ENCODE results near the gene SNX3. TPM values are rescaled to one million over a fixed set of nuclear protein-coding genes. Genes with fewer than 3 reads are reported as not detected.

Gene SNX3
- total RNA-seq, 3 donors from 2014 or later: 144 to 212 (median 151) TPM

DNA sequence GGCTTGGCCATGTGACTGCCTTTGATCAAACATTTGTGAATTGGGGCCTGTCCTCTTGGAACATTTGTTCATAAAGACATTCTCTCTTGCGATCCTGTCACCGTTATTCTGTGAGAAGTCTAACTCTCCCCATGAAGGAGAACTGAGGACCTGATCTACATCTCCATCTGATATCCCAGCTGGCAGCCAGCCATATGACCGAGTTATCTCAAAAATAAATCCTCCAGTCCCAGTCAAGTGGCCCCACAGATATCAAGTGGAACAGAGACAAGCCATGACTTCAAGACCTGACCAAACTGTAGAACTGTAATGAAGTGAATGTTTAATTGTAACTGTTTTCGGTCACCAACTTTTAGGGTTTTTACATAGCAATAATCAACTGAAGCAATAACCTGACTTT is 25.7 kb downstream of the SNX3 start:
- no peaks in the 10 kb centered on the region for H3K27me3 ChIP-seq
- no peaks in the 10 kb centered on the region for H3K9me3 ChIP-seq
- intact Hi-C loops (cut with DNase I; ENCODE audit: low total_unique reads): no loop called here
- no peak overlapping the region for H3K4me3 ChIP-seq
- no peak for DNase-seq (ENCODE audit: low spot score in 2 of 2)
- no peaks in the 10 kb centered on the region for H3K36me3 ChIP-seq
- no peaks in the 10 kb centered on the region for H3K4me1 ChIP-seq
- no peak overlapping the region for H3K27ac ChIP-seq
- TF ChIP-seq CTCF (IDR thresholded peaks at IDR 0.05): no peak
- TF ChIP-seq POLR2A (IDR thresholded peaks at IDR 0.05): no peak
- no peak for TF ChIP-seq POLR2AphosphoS5 (IDR thresholded peaks at IDR 0.05)

GRCh38 chr6:108228416-108228815 is 32.4 kb downstream of the SNX3 start:
- Histone ChIP-seq H3K27ac (no peak overlapping the region), H3K9me3 (no peaks in the 10 kb centered on the region), H3K27me3 (no peaks in the 10 kb centered on the region), H3K4me1 (no peaks in the 10 kb centered on the region), H3K4me3 (no peak overlapping the region), H3K36me3 (no peaks in the 10 kb centered on the region)
- DNase-seq (ENCODE audit: low spot score in 2 of 2): no peak
- intact Hi-C loops (cut with DNase I; ENCODE audit: low total_unique reads): no loop called here
- TF ChIP-seq CTCF (IDR thresholded peaks at IDR 0.05) (no peak), POLR2A (IDR thresholded peaks at IDR 0.05) (no peak), POLR2AphosphoS5 (IDR thresholded peaks at IDR 0.05) (no peak)

GRCh38 chr6:108227290-108227689 is 33.5 kb downstream of the SNX3 start:
- Histone ChIP-seq H3K27ac (no peak overlapping the region), H3K27me3 (no peaks in the 10 kb centered on the region), H3K4me1 (no peaks in the 10 kb centered on the region), H3K36me3 (no peaks in the 10 kb centered on the region), H3K4me3 (no peak overlapping the region), H3K9me3 (no peaks in the 10 kb centered on the region)
- no peak for TF ChIP-seq POLR2AphosphoS5 (IDR thresholded peaks at IDR 0.05)
- TF ChIP-seq CTCF (IDR thresholded peaks at IDR 0.05): no peak
- TF ChIP-seq POLR2A (IDR thresholded peaks at IDR 0.05): no peak
- DNase-seq (ENCODE audit: low spot score in 2 of 2): no peak
- intact Hi-C loops (cut with DNase I; ENCODE audit: low total_unique reads): no loop called here

- Histone ChIP-seq H3K36me3 (no peaks in the 10 kb centered on the region), H3K4me3 (no peak overlapping the region), H3K27me3 (no peaks in the 10 kb centered on the region), H3K4me1 (no peaks in the 10 kb centered on the region), H3K27ac (no peak overlapping the region), H3K9me3 (no peaks in the 10 kb centered on the region)
- intact Hi-C loops (cut with DNase I; ENCODE audit: low total_unique reads): no loop called here
- DNase-seq (ENCODE audit: low spot score in 2 of 2): no peak
- no peak for TF ChIP-seq CTCF (IDR thresholded peaks at IDR 0.05)
- no peak for TF ChIP-seq POLR2AphosphoS5 (IDR thresholded peaks at IDR 0.05)
- TF ChIP-seq POLR2A (IDR thresholded peaks at IDR 0.05): no peak
These were observed 38.3 kb downstream of the SNX3 start for GRCh38 chr6:108222504-108222903.

- DNase-seq (ENCODE audit: low spot score in 2 of 2): no peak
- Histone ChIP-seq H3K4me3 (no peak overlapping the region), H3K36me3 (no peaks in the 10 kb centered on the region), H3K9me3 (no peaks in the 10 kb centered on the region), H3K27ac (no peak overlapping the region), H3K27me3 (no peaks in the 10 kb centered on the region), H3K4me1 (no peaks in the 10 kb centered on the region)
- TF ChIP-seq CTCF (IDR thresholded peaks at IDR 0.05): no peak
- TF ChIP-seq POLR2AphosphoS5 (IDR thresholded peaks at IDR 0.05): no peak
- TF ChIP-seq POLR2A (IDR thresholded peaks at IDR 0.05): no peak
- intact Hi-C loops (cut with DNase I; ENCODE audit: low total_unique reads): no loop called here
These were observed 38.8 kb downstream of the SNX3 start for GRCh38 chr6:108222064-108222463.
